HG03108 (cell line): ENCODE data around the gene TTC12.

Experiments
- ATAC-seq: cut with Tn5 transposase; IDR thresholded peaks from one replicate; pipeline ENCODE4 v1.9.1; 2021; ENCODE audit warnings: moderate library complexity; ENCODE audit not compliant: unreplicated experiment

Gene TTC12

GRCh38 chr11:113324250-113324649 is 9.9 kb downstream of the TTC12 start:
- no peak for ATAC-seq

- ATAC-seq, result no peak
These were observed 15.3 kb downstream of the TTC12 start for GRCh38 chr11:113329725-113330124.

GRCh38 chr11:113331441-113331840 is 17.1 kb downstream of the TTC12 start:
- ATAC-seq, result no peak

- ATAC-seq, result no peak
These were observed 17.6 kb downstream of the TTC12 start for GRCh38 chr11:113332023-113332422.

GRCh38 chr11:113332638-113333329 is 18.4 kb downstream of the TTC12 start:
- ATAC-seq, result no peak

- ATAC-seq, result no peak
These were observed 19.8 kb downstream of the TTC12 start for GRCh38 chr11:113334183-113334582.

- no peak for ATAC-seq
These were observed 24.3 kb downstream of the TTC12 start for GRCh38 chr11:113338730-113339129.

GRCh38 chr11:113339929-113340589 is 25.7 kb downstream of the TTC12 start:
- no peak for ATAC-seq

GRCh38 chr11:113341388-113342165 is 27.2 kb downstream of the TTC12 start:
- ATAC-seq, result no peak

GRCh38 chr11:113345978-113346377 is 31.6 kb downstream of the TTC12 start:
- no peak for ATAC-seq

GRCh38 chr11:113349528-113349927 is 35.1 kb downstream of the TTC12 start:
- no peak for ATAC-seq

GRCh38 chr11:113350336-113351067 is 36.1 kb downstream of the TTC12 start:
- ATAC-seq, result no peak

GRCh38 chr11:113351068-113351450 is 36.7 kb downstream of the TTC12 start:
- ATAC-seq, result no peak

- ATAC-seq, result no peak
These were observed 37.1 kb downstream of the TTC12 start for GRCh38 chr11:113351480-113351879.

GRCh38 chr11:113356203-113356602 is 41.8 kb downstream of the TTC12 start:
- no peak for ATAC-seq

- ATAC-seq, result no peak
These were observed 49.0 kb downstream of the TTC12 start for GRCh38 chr11:113363406-113363805.

GRCh38 chr11:113363996-113364641 is 49.7 kb downstream of the TTC12 start:
- ATAC-seq, result no peak

- no peak for ATAC-seq
These were observed 51.5 kb downstream of the TTC12 start for GRCh38 chr11:113365895-113366294.

GRCh38 chr11:113369411-113369810 is 55.0 kb downstream of the TTC12 start:
- no peak for ATAC-seq

GRCh38 chr11:113370634-113371033 is 56.3 kb downstream of the TTC12 start:
- no peak for ATAC-seq

- ATAC-seq, result no peak
These were observed 57.9 kb downstream of the TTC12 start for GRCh38 chr11:113372309-113372708.
